ENCODE measurements around the gene KCNIP4. TPM values are rescaled to one million over a fixed set of nuclear protein-coding genes. Genes with fewer than 3 reads are reported as not detected.

KCNIP4 gene
- total RNA-seq, 1 experiment from 2014 or later = 0.91 TPM

DNA sequence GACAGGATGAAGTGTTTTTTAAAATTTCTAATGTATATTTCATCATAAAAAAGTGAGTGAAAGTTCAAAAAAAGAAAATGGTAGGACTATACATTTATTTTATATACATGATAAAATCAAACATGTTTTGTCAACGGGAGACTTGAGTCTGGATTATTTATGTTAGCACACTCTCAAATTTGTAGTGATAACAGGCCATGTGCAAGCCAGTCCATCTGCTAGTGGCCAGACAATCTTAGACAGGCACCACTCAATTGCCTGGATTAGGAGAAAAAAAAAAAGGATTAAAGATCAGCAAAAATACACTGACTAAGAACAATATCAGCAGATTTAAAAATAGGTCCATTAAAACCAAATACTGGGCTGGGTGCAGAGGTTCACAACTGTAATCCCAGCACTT, 71.9 kb downstream of the KCNIP4 start:
- no peaks in the 10 kb centered on the region for H3K4me1 Mint-ChIP-seq (ENCODE audit: insufficient read depth, unreplicated experiment)
- POLR2A ChIA-PET = no interaction called here
- H3K4me3 Mint-ChIP-seq (ENCODE audit: unreplicated experiment) = no peak overlapping the region
- BruUV-seq (replicated peaks) = no TSS peak
- intact Hi-C loops (cut with micrococcal nuclease) = loop anchor here (5.0 kb wide), 1 partner anchor 74 kb away; no protein-coding TSS in a partner anchor
- H3K27ac Mint-ChIP-seq (ENCODE audit: low read depth, unreplicated experiment) = no peak overlapping the region
- TF ChIP-seq, protein P1, sequence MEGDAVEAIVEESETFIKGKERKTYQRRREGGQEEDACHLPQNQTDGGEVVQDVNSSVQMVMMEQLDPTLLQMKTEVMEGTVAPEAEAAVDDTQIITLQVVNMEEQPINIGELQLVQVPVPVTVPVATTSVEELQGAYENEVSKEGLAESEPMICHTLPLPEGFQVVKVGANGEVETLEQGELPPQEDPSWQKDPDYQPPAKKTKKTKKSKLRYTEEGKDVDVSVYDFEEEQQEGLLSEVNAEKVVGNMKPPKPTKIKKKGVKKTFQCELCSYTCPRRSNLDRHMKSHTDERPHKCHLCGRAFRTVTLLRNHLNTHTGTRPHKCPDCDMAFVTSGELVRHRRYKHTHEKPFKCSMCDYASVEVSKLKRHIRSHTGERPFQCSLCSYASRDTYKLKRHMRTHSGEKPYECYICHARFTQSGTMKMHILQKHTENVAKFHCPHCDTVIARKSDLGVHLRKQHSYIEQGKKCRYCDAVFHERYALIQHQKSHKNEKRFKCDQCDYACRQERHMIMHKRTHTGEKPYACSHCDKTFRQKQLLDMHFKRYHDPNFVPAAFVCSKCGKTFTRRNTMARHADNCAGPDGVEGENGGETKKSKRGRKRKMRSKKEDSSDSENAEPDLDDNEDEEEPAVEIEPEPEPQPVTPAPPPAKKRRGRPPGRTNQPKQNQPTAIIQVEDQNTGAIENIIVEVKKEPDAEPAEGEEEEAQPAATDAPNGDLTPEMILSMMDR (IDR thresholded peaks at IDR 0.05; ENCODE audit: unreplicated experiment) = no peak
- H3K36me3 Mint-ChIP-seq (ENCODE audit: insufficient read depth, unreplicated experiment) = no peaks in the 10 kb centered on the region
- H3K9me3 Mint-ChIP-seq (ENCODE audit: unreplicated experiment) = no peaks in the 10 kb centered on the region
- no peak for DNase-seq (ENCODE audit: unreplicated experiment)
- no peaks in the 10 kb centered on the region for H3K27me3 Mint-ChIP-seq (ENCODE audit: insufficient read depth, unreplicated experiment)
- CTCF ChIA-PET = no interaction called here

DNA sequence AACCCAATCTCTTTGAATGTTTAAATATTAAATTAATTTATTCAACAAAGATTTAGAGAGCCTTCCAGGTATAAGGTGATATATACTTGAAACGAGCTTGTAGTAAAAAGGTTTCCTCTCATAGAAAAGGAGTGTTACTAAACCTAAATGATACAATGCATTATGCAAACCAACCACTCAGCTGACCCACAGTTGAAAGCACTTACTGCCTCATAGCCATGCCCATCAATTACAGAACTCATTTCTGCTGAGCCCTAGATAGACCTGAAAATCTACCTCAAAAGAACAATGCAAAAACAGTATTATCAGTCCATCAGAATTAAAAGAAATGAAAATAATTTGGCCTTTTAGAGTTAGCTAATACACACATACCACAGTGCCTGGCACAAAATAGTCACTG, 75.4 kb downstream of the KCNIP4 start:
- intact Hi-C loops (cut with micrococcal nuclease) = no loop called here
- H3K9me3 Mint-ChIP-seq (ENCODE audit: unreplicated experiment) = no peaks in the 10 kb centered on the region

DNA sequence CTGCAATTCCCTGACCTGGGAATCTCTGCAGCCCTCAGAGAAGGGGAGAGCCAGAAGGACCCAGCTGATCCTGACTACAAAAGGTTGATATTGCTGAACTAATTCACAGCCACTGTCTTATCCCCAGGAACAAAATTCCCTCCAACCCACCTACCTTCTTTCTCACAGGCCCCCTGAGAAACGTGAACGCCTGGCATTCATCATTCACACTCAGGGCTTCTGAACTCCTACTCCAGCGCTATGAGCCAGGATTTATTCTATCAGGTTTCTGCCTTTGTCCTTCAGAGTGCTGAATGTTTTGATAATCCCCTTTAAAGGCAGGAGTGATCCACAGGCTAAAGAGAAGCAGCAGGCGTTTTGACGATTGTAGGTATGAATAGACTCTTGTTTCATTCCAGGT, 76.5 kb downstream of the KCNIP4 start:
- Mint-ChIP-seq H3K27ac (ENCODE audit: low read depth, unreplicated experiment) (no peak overlapping the region), H3K4me1 (ENCODE audit: insufficient read depth, unreplicated experiment) (no peaks in the 10 kb centered on the region), H3K27me3 (ENCODE audit: insufficient read depth, unreplicated experiment) (no peaks in the 10 kb centered on the region), H3K36me3 (ENCODE audit: insufficient read depth, unreplicated experiment) (no peaks in the 10 kb centered on the region), H3K4me3 (ENCODE audit: unreplicated experiment) (no peak overlapping the region), H3K9me3 (ENCODE audit: unreplicated experiment) (no peaks in the 10 kb centered on the region)
- ChIA-PET POLR2A (no interaction called here), CTCF (interaction anchor here (0.6 to 1.2 kb wide), 2 partner anchors 516 to 741 kb away, joined by 3 read pairs; no protein-coding TSS in a partner anchor)
- BruUV-seq (replicated peaks) = no TSS peak
- intact Hi-C loops (cut with micrococcal nuclease) = no loop called here
- no peak for DNase-seq (ENCODE audit: unreplicated experiment)
- TF ChIP-seq, protein P1 (IDR thresholded peaks at IDR 0.05; ENCODE audit: unreplicated experiment) = no peak

More for the DNA sequence above, 75.4 kb downstream of the KCNIP4 start:
- no peak overlapping the region for H3K4me3 Mint-ChIP-seq (ENCODE audit: unreplicated experiment)
- ChIA-PET CTCF (interaction anchor here (0.6 to 0.8 kb wide), 2 partner anchors 21 to 516 kb away, joined by 3 to 4 read pairs; no protein-coding TSS in a partner anchor), POLR2A (no interaction called here)
- TF ChIP-seq, protein P1 (IDR thresholded peaks at IDR 0.05; ENCODE audit: unreplicated experiment) = no peak
- H3K4me1 Mint-ChIP-seq (ENCODE audit: insufficient read depth, unreplicated experiment) = no peaks in the 10 kb centered on the region
- BruUV-seq (replicated peaks) = no TSS peak
- no peak for DNase-seq (ENCODE audit: unreplicated experiment)
- no peaks in the 10 kb centered on the region for H3K36me3 Mint-ChIP-seq (ENCODE audit: insufficient read depth, unreplicated experiment)
- H3K27ac Mint-ChIP-seq (ENCODE audit: low read depth, unreplicated experiment) = no peak overlapping the region
- H3K27me3 Mint-ChIP-seq (ENCODE audit: insufficient read depth, unreplicated experiment) = no peaks in the 10 kb centered on the region

DNA sequence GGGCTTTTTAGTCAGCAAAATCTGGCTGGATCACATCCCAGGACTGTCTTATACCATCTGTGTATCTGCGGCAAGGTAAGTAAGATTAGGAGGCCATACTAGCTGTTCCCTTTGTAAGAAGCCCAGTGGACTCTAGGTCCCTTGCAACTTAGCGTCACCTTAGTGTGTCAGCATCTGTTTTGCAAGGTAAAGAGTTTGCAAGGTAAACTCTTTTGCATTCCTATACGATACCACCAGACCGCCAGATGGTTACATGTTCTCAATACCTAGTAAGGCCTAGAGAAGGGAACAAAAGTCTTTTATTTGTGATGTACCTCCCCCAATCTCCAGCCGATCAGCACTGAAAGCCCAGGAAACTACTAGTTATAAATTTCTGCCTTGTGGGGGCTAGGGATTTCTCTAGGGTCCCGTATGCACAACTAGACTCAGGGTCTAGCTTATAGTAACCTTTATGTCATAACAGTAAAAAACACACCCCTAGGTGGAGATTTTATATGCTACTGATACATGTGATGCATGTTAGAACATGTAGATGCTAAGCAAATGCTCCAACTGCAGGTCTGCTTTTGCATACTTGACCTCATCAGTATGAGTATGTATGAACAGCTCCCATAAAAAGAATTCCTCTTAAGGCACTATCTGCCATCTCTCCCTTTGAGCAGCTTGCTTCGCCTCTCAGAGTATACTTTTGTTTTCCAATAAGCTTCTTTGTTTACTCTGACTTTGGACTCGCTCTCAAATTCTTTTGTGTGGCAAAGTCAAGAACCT, 78.4 kb downstream of the KCNIP4 start:
- H3K27ac Mint-ChIP-seq (ENCODE audit: low read depth, unreplicated experiment) = no peak overlapping the region
- no peaks in the 10 kb centered on the region for H3K4me1 Mint-ChIP-seq (ENCODE audit: insufficient read depth, unreplicated experiment)
- DNase-seq (ENCODE audit: unreplicated experiment) = no peak
- H3K27me3 Mint-ChIP-seq (ENCODE audit: insufficient read depth, unreplicated experiment) = no peaks in the 10 kb centered on the region
- no TSS peak for BruUV-seq (replicated peaks)
- ChIA-PET POLR2A (no interaction called here), CTCF (interaction anchor here (0.7 to 1.2 kb wide), 4 partner anchors 9 to 519 kb away, joined by 3 to 6 read pairs (median 4); no protein-coding TSS in a partner anchor)
- H3K9me3 Mint-ChIP-seq (ENCODE audit: unreplicated experiment) = no peaks in the 10 kb centered on the region
- H3K36me3 Mint-ChIP-seq (ENCODE audit: insufficient read depth, unreplicated experiment) = no peaks in the 10 kb centered on the region
- no peak overlapping the region for H3K4me3 Mint-ChIP-seq (ENCODE audit: unreplicated experiment)
- TF ChIP-seq, protein P1 (IDR thresholded peaks at IDR 0.05; ENCODE audit: unreplicated experiment) = no peak
- intact Hi-C loops (cut with micrococcal nuclease) = no loop called here
